ENCODE results near the gene HIF3A.
A peak's percentile ranks its signal among the peaks of the same experiment; 100 is the strongest.

HIF3A gene

DNA sequence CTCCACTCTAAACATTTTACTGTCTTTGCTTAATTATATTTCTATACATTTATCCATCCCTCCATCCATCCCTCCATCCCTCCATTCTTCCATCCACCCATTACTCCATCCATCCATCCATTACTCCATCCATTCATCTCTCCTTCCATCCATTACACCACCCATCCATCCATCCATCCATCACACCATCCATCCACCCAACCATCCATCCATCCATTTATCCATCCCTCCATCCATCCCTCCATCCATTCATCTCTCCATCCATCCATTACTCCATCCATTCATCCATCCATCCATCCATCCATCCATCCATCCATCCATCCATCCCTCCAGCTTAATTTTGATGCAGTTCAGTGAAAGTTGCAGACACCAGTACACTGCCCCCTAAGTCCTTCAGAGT lies 5.0 kb upstream of the HIF3A start:
- no peak for TF ChIP-seq CTCF (IDR thresholded peaks at IDR 0.05)
- intact Hi-C loops (cut with DNase I; ENCODE audit: low total_unique reads) = no loop called here
- Histone ChIP-seq H3K4me1 (peaks cover under 1 to 18% (median 12%) of the 10 kb centered on the region in 4 donors), H3K4me3 (no peak overlapping the region), H3K36me3 (no peaks in the 10 kb centered on the region), H3K27ac (no peak overlapping the region), H3K9me3 (peaks cover 0 to 13% (median 10%) of the 10 kb centered on the region in 3 donors), H3K27me3 (no peaks in the 10 kb centered on the region)
- DNase-seq = no peak

- peaks cover 0 to 13% (median 10%) of the 10 kb centered on the region in 3 donors for H3K9me3 ChIP-seq
- H3K4me1 ChIP-seq = peaks cover 11 to 35% (median 27%) of the 10 kb centered on the region in 4 donors
- H3K27me3 ChIP-seq = no peaks in the 10 kb centered on the region
- DNase-seq = no peak
- no peak overlapping the region for H3K27ac ChIP-seq
- intact Hi-C loops (cut with DNase I; ENCODE audit: low total_unique reads) = no loop called here
- no peak for TF ChIP-seq CTCF (IDR thresholded peaks at IDR 0.05)
- no peak overlapping the region for H3K4me3 ChIP-seq
- no peaks in the 10 kb centered on the region for H3K36me3 ChIP-seq
Measured at GRCh38 chr19:46294494-46294893, 2.3 kb upstream of the HIF3A start.

GRCh38 chr19:46295401-46296201 lies 1.2 kb upstream of the HIF3A start:
- intact Hi-C loops (cut with DNase I; ENCODE audit: low total_unique reads) = no loop called here
- Histone ChIP-seq H3K9me3 (peaks cover 0 to 2% (median 0%) of the 10 kb centered on the region in 3 donors), H3K36me3 (no peaks in the 10 kb centered on the region)

GRCh38 chr19:46296202-46296480 lies 701 bp upstream of the HIF3A start:
- intact Hi-C loops (cut with DNase I; ENCODE audit: low total_unique reads) = no loop called here
- H3K4me1 ChIP-seq = peaks cover 11 to 48% (median 39%) of the 10 kb centered on the region in 4 donors
- TF ChIP-seq CTCF (IDR thresholded peaks at IDR 0.05) = no peak
- no peak overlapping the region for H3K4me3 ChIP-seq
- no peak for DNase-seq
- no peaks in the 10 kb centered on the region for H3K36me3 ChIP-seq
- H3K9me3 ChIP-seq = no peaks in the 10 kb centered on the region
- H3K27ac ChIP-seq = peak overlapping the region; percentile 93 to 96
- no peaks in the 10 kb centered on the region for H3K27me3 ChIP-seq

More at GRCh38 chr19:46295401-46296201, 1.2 kb upstream of the HIF3A start:
- H3K27me3 ChIP-seq = no peaks in the 10 kb centered on the region
- no peak for TF ChIP-seq CTCF (IDR thresholded peaks at IDR 0.05)
- no peak for DNase-seq
- H3K4me3 ChIP-seq = no peak overlapping the region
- peaks cover 11 to 43% (median 37%) of the 10 kb centered on the region in 4 donors for H3K4me1 ChIP-seq
- H3K27ac ChIP-seq = peak overlapping the region; percentile 93 to 96

GRCh38 chr19:46297700-46298478 lies 1.0 kb downstream of the HIF3A start:
- DNase-seq = peak; percentile 91 to 95
- Histone ChIP-seq H3K9me3 (no peaks in the 10 kb centered on the region), H3K27me3 (no peaks in the 10 kb centered on the region), H3K4me3 (peak overlapping the region; percentile 61), H3K4me1 (peaks cover 11 to 64% (median 55%) of the 10 kb centered on the region in 4 donors), H3K36me3 (no peaks in the 10 kb centered on the region), H3K27ac (peak overlapping the region; percentile 93 to 96)
- TF ChIP-seq CTCF (IDR thresholded peaks at IDR 0.05) = peak; percentile 25 to 29
- intact Hi-C loops (cut with DNase I; ENCODE audit: low total_unique reads) = no loop called here

Data from tibial artery (tissue), 4 donors.